GM12878 (cell line): ENCODE measurements around the gene BRIX1. TPM values are rescaled to one million over a fixed set of nuclear protein-coding genes. Genes with fewer than 3 reads are reported as not detected.

Source experiments
- polyA plus RNA-seq, 11 experiments: library from polyadenylated mRNA; depleted of rRNA in 4 of 11; unstranded in 6 of 11; stranded (reverse) in 5 of 11; fragments of >200 nt; fragmentation: Nextera tagmentation in 4 of 11; fragmentation: Illumina TruSeq in 1 of 11; extraction: Ambion mirVana in 4 of 11; extraction: Trizol in 1 of 11; gene quantifications; 1 replicate in 1 of 11; 2 replicates in 10 of 11; pipeline versions ENCODE4 v1.2.1 to v1.2.3, GENCODE V29; 2011 to 2016; ENCODE audit warnings: inconsistent platforms in 2 of 11, missing spikeins in 2 of 11, low read depth in 1 of 11
- total RNA-seq, 4 experiments: library from RNA; depleted of rRNA in 3 of 4; stranded (reverse); fragments of >200 nt in 3 of 4; fragmentation: Illumina TruSeq in 1 of 4; extraction: Trizol in 1 of 4; gene quantifications; 2 replicates each; pipeline versions ENCODE4 v1.2.1 to v1.2.3, GENCODE V29; 2013 to 2021

Gene BRIX1
- total and polyA plus RNA-seq, 10 of the 15 experiments (the other 5 are each of a cell fraction or from before 2014, with no cell fraction given), result 48.3 to 119 (median 78.9) TPM

Other genes with a start within 250 kb of the BRIX1 start
- 0.34 and 0.93 TPM in 2 replicates for gene TTC23L, start 76.5 kb upstream of the BRIX1 start, total RNA-seq (2014; rRNA removed)
- 0.09 TPM in 1 of 2 replicates, not detected in the other for gene TTC23L, start 76.5 kb upstream of the BRIX1 start, total RNA-seq (2014; rRNA removed; fragmentation: Illumina TruSeq; extraction: Trizol)
- not detected in 2 replicates for gene TTC23L, start 76.5 kb upstream of the BRIX1 start, total RNA-seq (2021)
- gene TTC23L, start 76.5 kb upstream of the BRIX1 start, polyA plus RNA-seq (2011; rRNA removed), result not detected in 2 replicates
- gene TTC23L, start 76.5 kb upstream of the BRIX1 start, polyA plus RNA-seq (2014; fragmentation: Illumina TruSeq; extraction: Trizol), result not detected in 2 replicates
- gene TTC23L, start 76.5 kb upstream of the BRIX1 start, polyA plus RNA-seq (2014; fragmentation: Nextera tagmentation; extraction: Ambion mirVana), result not detected
- gene TTC23L, start 76.5 kb upstream of the BRIX1 start, polyA plus RNA-seq (2014; rRNA removed), result not detected in 2 replicates
- not detected for gene TTC23L, start 76.5 kb upstream of the BRIX1 start, polyA plus RNA-seq (2016; fragmentation: Nextera tagmentation; extraction: Ambion mirVana)
- gene RAD1, start 207 bp upstream of the BRIX1 start, total RNA-seq (2014; rRNA removed), result 38.4 and 43.0 TPM in 2 replicates
- 27.1 and 28.5 TPM in 2 replicates for gene RAD1, start 207 bp upstream of the BRIX1 start, total RNA-seq (2014; rRNA removed; fragmentation: Illumina TruSeq; extraction: Trizol)
- 22.4 and 24.3 TPM in 2 replicates for gene RAD1, start 207 bp upstream of the BRIX1 start, total RNA-seq (2021)
- 31.4 and 36.1 TPM in 2 replicates for gene RAD1, start 207 bp upstream of the BRIX1 start, polyA plus RNA-seq (2011; rRNA removed)
- 17.7 and 21.1 TPM in 2 replicates for gene RAD1, start 207 bp upstream of the BRIX1 start, polyA plus RNA-seq (2014; fragmentation: Illumina TruSeq; extraction: Trizol)
- gene RAD1, start 207 bp upstream of the BRIX1 start, polyA plus RNA-seq (2014; fragmentation: Nextera tagmentation; extraction: Ambion mirVana), result 10 to 100 TPM; 43.4 to 58.4 TPM
- gene RAD1, start 207 bp upstream of the BRIX1 start, polyA plus RNA-seq (2014; rRNA removed), result 31.3 and 32.9 TPM in 2 replicates
- 10 to 100 TPM; 43.9 to 57.0 TPM for gene RAD1, start 207 bp upstream of the BRIX1 start, polyA plus RNA-seq (2016; fragmentation: Nextera tagmentation; extraction: Ambion mirVana)
- gene DNAJC21, start 13.8 kb downstream of the BRIX1 start, total RNA-seq (2014; rRNA removed), result 16.5 and 22.8 TPM in 2 replicates
- 50.3 and 53.5 TPM in 2 replicates for gene DNAJC21, start 13.8 kb downstream of the BRIX1 start, total RNA-seq (2014; rRNA removed; fragmentation: Illumina TruSeq; extraction: Trizol)
- gene DNAJC21, start 13.8 kb downstream of the BRIX1 start, total RNA-seq (2021), result 34.6 and 36.3 TPM in 2 replicates
- 30.9 and 53.1 TPM in 2 replicates for gene DNAJC21, start 13.8 kb downstream of the BRIX1 start, polyA plus RNA-seq (2011; rRNA removed)
- 51.7 and 60.6 TPM in 2 replicates for gene DNAJC21, start 13.8 kb downstream of the BRIX1 start, polyA plus RNA-seq (2014; fragmentation: Illumina TruSeq; extraction: Trizol)
- 10 to 100 TPM; 14.6 to 22.0 TPM for gene DNAJC21, start 13.8 kb downstream of the BRIX1 start, polyA plus RNA-seq (2014; fragmentation: Nextera tagmentation; extraction: Ambion mirVana)
- gene DNAJC21, start 13.8 kb downstream of the BRIX1 start, polyA plus RNA-seq (2014; rRNA removed), result 19.7 and 25.4 TPM in 2 replicates
- gene DNAJC21, start 13.8 kb downstream of the BRIX1 start, polyA plus RNA-seq (2016; fragmentation: Nextera tagmentation; extraction: Ambion mirVana), result 10 to 100 TPM in 1 of 2 experiments, 1 to 10 TPM in 1; 9.2 to 11.6 TPM
- not detected in 2 replicates for gene AGXT2, start 132.2 kb downstream of the BRIX1 start, total RNA-seq (2014; rRNA removed)
- gene AGXT2, start 132.2 kb downstream of the BRIX1 start, total RNA-seq (2014; rRNA removed; fragmentation: Illumina TruSeq; extraction: Trizol), result not detected in 2 replicates
- not detected in 2 replicates for gene AGXT2, start 132.2 kb downstream of the BRIX1 start, total RNA-seq (2021)
- gene AGXT2, start 132.2 kb downstream of the BRIX1 start, polyA plus RNA-seq (2011; rRNA removed), result not detected in 2 replicates
- gene AGXT2, start 132.2 kb downstream of the BRIX1 start, polyA plus RNA-seq (2014; fragmentation: Illumina TruSeq; extraction: Trizol), result not detected in 2 replicates
- not detected for gene AGXT2, start 132.2 kb downstream of the BRIX1 start, polyA plus RNA-seq (2014; fragmentation: Nextera tagmentation; extraction: Ambion mirVana)
- gene AGXT2, start 132.2 kb downstream of the BRIX1 start, polyA plus RNA-seq (2014; rRNA removed), result not detected in 2 replicates
- gene AGXT2, start 132.2 kb downstream of the BRIX1 start, polyA plus RNA-seq (2016; fragmentation: Nextera tagmentation; extraction: Ambion mirVana), result not detected